Spleen (tissue), 7 donors: ENCODE data around the gene THRAP3.

Experiments used
- POLR2AphosphoS5 ChIP-seq, 3 donors: sonication (generic); formaldehyde crosslinking; IDR thresholded peaks; one replicate each; pipeline ENCODE4 v1.5.1; 2017; ENCODE audit warnings: antibody characterized with exemption in 3 of 3
- TF ChIP-seq, protein P1 (sequence below), 11 experiments: fragments of 200-600 bp in 7 of 11; fragments of 450-650 bp in 4 of 11; sonication (generic) in 4 of 11; IDR thresholded peaks in 8 of 11; conservative IDR thresholded peaks in 3 of 11; 1 replicate in 7 of 11; 2 replicates in 4 of 11; pipeline versions ENCODE4 v1.4.0 to v1.8.0; 2016 to 2021; ENCODE audit warnings: antibody characterized with exemption in 11 of 11, inconsistent platforms in 4 of 11, mild to moderate bottlenecking in 1 of 11
- donor health status: DM: no; HTN: no; CAD: no; lungs with moderate emphysema.
- donor health status: DM: no; HTN: no; CAD: no.
- donor health status: DM: no; HTN: no; CAD: no.

DNA sequence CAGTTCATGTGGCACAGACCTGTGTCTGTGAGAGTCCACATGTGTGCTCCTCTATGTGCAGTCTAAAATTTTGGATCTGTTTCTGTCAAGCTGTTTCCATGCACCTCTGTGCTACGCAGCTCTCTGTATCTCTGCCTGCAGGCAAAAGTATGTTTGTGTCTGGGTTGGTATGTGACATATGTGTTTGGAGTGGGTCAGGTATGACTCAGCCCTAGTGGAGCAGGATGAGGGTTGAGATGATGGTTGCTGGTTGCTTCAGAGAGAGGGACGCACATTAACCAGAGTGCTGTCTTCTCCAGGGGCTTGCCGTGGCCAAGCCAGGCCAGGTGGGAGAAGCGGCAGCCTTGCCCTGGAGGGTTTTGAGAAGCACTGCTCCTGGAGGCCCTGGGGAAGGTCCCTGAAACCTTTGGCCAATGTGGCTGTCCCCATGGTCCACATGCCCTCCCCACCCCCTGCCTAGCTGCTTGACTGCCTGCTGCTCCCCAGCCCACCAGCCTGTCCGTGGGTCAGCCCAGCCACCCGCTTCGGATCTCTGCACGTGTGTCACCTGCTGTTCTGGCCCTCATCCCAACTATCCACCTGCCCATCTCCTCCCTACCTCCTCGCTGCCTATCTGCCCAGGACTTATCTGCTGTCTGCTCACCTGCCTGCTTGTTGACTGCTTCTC lies 103.3 kb downstream of the THRAP3 start:
- TF ChIP-seq, protein P1, sequence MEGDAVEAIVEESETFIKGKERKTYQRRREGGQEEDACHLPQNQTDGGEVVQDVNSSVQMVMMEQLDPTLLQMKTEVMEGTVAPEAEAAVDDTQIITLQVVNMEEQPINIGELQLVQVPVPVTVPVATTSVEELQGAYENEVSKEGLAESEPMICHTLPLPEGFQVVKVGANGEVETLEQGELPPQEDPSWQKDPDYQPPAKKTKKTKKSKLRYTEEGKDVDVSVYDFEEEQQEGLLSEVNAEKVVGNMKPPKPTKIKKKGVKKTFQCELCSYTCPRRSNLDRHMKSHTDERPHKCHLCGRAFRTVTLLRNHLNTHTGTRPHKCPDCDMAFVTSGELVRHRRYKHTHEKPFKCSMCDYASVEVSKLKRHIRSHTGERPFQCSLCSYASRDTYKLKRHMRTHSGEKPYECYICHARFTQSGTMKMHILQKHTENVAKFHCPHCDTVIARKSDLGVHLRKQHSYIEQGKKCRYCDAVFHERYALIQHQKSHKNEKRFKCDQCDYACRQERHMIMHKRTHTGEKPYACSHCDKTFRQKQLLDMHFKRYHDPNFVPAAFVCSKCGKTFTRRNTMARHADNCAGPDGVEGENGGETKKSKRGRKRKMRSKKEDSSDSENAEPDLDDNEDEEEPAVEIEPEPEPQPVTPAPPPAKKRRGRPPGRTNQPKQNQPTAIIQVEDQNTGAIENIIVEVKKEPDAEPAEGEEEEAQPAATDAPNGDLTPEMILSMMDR (IDR thresholded peaks at IDR 0.05 in 8 of 11, conservative IDR thresholded peaks at IDR 0.05 in 3 of 11), result no peak
- TF ChIP-seq POLR2AphosphoS5 (IDR thresholded peaks at IDR 0.05), result no peak
